ENCODE measurements around the gene ZNF648. TPM values are rescaled to one million over a fixed set of nuclear protein-coding genes. Genes with fewer than 3 reads are reported as not detected.
"Not testable (repeated sequence)": the region's sequence is repeated elsewhere in the genome, so short reads cannot be mapped to it uniquely, and the experiment has no call there.

The ZNF648 gene
- polyA plus RNA-seq (2012; ENCODE audit: missing spikeins) = not detected

GRCh38 chr1:182061594-182061993 lies at the start of gene ZNF648:
Gene ZNF648 (minus strand): TSS chr1:182061712. CDS start chr1:182058010, 3,702 bp downstream.
- TF ChIP-seq POLR2A (IDR thresholded peaks at IDR 0.05; ENCODE audit: low read depth, low read length) (no peak), TAF1 (IDR thresholded peaks at IDR 0.05; ENCODE audit: borderline replicate concordance, low read depth, low read length) (no peak), POLR2AphosphoS5 (IDR thresholded peaks at IDR 0.05; ENCODE audit: low read depth, low read length) (no peak)
- DNase-seq (ENCODE audit: insufficient read length) (no peak), FAIRE-seq (no peak)

DNA sequence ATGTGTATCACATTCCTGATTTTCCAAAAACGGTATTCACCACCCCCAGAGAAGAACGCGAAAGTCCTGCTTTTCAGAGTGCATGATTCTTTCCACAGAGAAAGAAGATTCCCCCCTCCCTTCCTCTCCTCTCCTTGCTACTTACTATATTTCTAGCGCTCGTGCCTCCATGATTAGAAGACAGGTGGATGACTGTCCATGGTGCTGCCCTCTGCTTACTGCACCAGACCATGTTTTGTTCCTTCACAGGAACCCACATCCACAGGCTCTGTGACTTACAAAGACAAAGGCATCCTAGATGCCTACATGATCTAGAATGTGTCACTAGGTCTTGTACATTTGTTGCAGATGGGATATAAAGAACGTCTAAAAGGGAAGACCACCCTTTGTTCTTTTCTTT lies 49.1 kb upstream of the ZNF648 start:
- DNase-seq (ENCODE audit: insufficient read length) = no peak
- no peak for FAIRE-seq
- TF ChIP-seq POLR2AphosphoS5 (IDR thresholded peaks at IDR 0.05; ENCODE audit: low read depth, low read length) = no peak

DNA sequence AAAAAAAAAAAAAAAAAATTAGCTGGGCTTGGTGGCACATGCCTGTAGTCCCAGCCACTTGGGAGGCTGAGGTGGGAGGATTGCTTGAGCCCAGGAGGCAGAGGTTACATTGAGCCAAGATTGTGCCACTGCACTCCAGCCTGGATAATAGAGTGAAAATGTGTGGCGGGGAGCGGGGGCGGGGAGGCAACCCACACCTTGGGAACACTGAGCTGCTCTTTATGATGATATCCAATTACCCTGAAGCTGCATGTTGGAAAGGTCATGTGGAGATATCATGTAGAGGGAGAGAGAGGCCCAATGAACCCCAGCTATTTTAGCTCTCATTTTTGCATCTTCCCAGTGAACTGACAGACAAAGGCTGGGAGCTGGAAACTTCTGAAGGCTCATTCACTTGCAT lies 48.3 kb upstream of the ZNF648 start:
- TF ChIP-seq POLR2AphosphoS5 (IDR thresholded peaks at IDR 0.05; ENCODE audit: low read depth, low read length) (no peak), POLR2A (IDR thresholded peaks at IDR 0.05; ENCODE audit: low read depth, low read length) (no peak), TAF1 (IDR thresholded peaks at IDR 0.05; ENCODE audit: borderline replicate concordance, low read depth, low read length) (no peak)
- FAIRE-seq (no peak), DNase-seq (ENCODE audit: insufficient read length) (no peak)

DNA sequence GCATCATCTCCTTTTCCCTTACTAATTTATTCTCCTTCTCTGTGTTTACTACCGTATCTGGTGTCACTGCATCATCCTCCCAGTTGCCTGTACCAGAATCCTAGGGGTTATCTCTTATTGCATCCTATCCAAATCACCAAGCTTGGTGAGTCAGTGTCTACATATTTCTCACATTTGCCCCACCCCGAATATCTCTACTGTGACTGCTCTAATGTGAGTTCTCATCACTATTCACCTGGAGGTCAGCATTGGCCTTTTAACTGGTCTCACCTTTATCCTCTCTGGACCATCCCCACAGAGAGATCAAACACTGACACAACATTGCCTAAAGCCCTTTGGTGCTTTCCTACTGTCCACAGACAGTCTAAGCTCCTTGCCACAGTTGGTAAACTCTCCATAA lies 45.7 kb upstream of the ZNF648 start:
- no peak for DNase-seq (ENCODE audit: insufficient read length)
- FAIRE-seq = no peak
- TF ChIP-seq POLR2AphosphoS5 (IDR thresholded peaks at IDR 0.05; ENCODE audit: low read depth, low read length) (no peak), POLR2A (IDR thresholded peaks at IDR 0.05; ENCODE audit: low read depth, low read length) (no peak), TAF1 (IDR thresholded peaks at IDR 0.05; ENCODE audit: borderline replicate concordance, low read depth, low read length) (no peak)

DNA sequence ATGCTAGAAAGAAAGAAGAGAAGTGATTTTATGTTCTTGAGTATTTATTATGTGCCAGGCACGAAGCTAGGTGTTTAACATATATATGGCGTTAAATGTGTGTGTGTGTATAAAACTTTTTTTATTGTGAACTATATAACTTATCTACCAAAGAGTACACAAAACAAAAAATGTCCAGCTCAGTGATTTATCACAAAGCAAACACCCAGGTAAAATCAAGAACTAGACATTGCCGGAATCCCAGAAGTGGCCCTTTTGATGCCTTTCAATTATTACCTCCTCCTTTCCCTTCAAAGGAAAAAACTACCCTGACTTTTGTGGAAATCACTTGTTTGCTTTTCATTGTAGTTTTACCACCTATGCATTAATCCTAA lies 40.5 kb upstream of the ZNF648 start:
- DNase-seq (ENCODE audit: insufficient read length) (no peak), FAIRE-seq (no peak)
- TF ChIP-seq TAF1 (IDR thresholded peaks at IDR 0.05; ENCODE audit: borderline replicate concordance, low read depth, low read length) (no peak), POLR2A (IDR thresholded peaks at IDR 0.05; ENCODE audit: low read depth, low read length) (no peak), POLR2AphosphoS5 (IDR thresholded peaks at IDR 0.05; ENCODE audit: low read depth, low read length) (no peak)

DNA sequence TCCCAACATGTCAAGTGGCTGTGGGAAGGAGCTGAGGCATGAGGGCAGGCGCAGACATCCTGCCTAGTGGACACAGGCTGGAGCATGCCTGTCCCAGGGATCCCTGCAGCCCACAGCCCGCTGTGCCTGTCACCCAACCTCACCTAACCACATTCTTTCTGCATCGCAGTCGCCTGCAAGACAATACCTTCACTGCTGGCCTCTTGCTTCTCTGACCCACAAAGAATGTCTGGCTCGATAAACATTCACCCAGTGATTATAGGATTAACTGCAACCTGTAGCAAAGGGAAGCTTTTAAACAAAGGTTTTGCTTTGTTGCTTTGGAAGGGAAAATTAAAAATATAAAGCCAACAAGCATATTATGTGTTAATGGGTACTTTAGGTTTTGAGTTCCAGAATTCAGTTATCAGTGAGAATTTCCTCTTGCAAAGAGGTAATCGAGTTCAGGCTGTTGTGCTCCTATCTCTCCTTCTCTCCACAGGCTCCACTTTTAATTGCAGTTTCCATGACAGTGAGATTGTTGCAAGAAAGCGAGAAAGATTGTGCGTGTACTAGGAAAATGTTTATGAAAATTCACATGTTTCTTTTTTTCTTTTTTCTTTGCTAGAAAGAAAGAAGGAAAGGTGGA lies 40.0 kb upstream of the ZNF648 start:
- FAIRE-seq (no peak), DNase-seq (ENCODE audit: insufficient read length) (no peak)
- TF ChIP-seq POLR2A (IDR thresholded peaks at IDR 0.05; ENCODE audit: low read depth, low read length) (no peak), TAF1 (IDR thresholded peaks at IDR 0.05; ENCODE audit: borderline replicate concordance, low read depth, low read length) (no peak), POLR2AphosphoS5 (IDR thresholded peaks at IDR 0.05; ENCODE audit: low read depth, low read length) (no peak)

DNA sequence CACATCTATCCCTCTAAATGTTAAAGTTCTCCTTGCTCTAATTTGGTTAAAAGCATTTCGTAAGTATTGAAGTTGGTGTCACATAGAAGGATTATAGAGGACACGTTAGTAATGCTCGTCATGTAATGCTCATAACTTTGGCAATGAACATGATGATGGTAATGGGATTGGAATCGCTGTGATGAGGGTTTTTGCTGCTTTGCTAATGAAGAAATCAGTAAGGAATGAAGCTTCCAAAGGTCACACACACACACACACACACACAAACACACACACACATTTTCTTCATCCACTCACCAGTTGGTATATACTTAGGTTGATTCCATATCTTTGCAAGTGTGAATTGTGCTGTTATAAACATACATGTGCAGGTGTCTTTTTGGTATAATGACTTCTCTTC lies 36.8 kb upstream of the ZNF648 start:
- DNase-seq (ENCODE audit: insufficient read length) (no peak), FAIRE-seq (peak; percentile 51)
- TF ChIP-seq POLR2AphosphoS5 (IDR thresholded peaks at IDR 0.05; ENCODE audit: low read depth, low read length) = no peak
- no peak for TF ChIP-seq TAF1 (IDR thresholded peaks at IDR 0.05; ENCODE audit: borderline replicate concordance, low read depth, low read length)

- FAIRE-seq = no peak
These were observed 34.4 kb upstream of the ZNF648 start for GRCh38 chr1:182095946-182096345.

GRCh38 chr1:182094514-182095005 lies 33.0 kb upstream of the ZNF648 start:
- not testable (repeated sequence) for DNase-seq (ENCODE audit: insufficient read length); FAIRE-seq

More at GRCh38 chr1:182095946-182096345, 34.4 kb upstream of the ZNF648 start:
- no peak for DNase-seq (ENCODE audit: insufficient read length)
- no peak for TF ChIP-seq POLR2A (IDR thresholded peaks at IDR 0.05; ENCODE audit: low read depth, low read length)

DNA sequence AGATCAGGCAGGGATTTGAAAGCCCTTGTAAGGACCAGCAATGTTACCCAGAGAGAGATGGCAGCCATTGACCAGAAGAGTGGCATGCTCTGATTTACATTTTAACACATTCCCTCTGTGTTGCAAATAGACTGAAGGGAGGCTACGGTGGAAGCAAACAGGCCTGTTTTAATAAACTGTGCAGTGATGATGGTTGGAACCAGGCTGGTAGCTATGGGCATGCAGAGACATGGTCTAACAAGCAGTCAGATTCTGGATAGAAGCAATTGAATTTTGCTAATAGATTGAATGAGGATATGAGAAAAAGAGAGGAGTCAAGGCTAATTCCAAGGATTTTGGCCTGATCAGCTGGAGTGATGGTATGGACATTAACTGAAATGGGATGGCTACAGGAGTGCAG lies 32.3 kb upstream of the ZNF648 start:
- FAIRE-seq = no peak
- no peak for DNase-seq (ENCODE audit: insufficient read length)
- TF ChIP-seq POLR2A (IDR thresholded peaks at IDR 0.05; ENCODE audit: low read depth, low read length) = no peak
- TF ChIP-seq TAF1 (IDR thresholded peaks at IDR 0.05; ENCODE audit: borderline replicate concordance, low read depth, low read length) = no peak
- TF ChIP-seq POLR2AphosphoS5 (IDR thresholded peaks at IDR 0.05; ENCODE audit: low read depth, low read length) = no peak

DNA sequence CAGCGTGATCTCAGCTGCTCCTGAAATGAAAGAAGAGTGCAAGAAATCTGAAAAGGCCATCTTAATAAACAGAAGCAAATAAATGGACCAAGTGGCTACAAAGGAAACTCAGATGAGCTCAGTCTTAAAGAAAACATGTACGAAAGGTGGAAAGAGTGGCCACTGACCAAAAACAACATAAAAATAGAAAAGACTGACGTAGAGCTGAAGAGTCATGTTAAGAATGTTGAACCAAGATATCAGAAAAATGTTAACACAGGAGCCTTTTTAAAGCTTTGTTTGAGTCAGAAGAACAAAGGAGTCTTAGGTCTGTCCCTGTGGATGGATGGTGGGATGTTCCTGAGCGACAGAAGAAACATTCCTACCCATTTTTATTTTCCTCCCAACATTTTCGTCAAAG lies 30.8 kb upstream of the ZNF648 start:
- no peak for FAIRE-seq
- no peak for DNase-seq (ENCODE audit: insufficient read length)
- TF ChIP-seq POLR2AphosphoS5 (IDR thresholded peaks at IDR 0.05; ENCODE audit: low read depth, low read length) (no peak), POLR2A (IDR thresholded peaks at IDR 0.05; ENCODE audit: low read depth, low read length) (no peak), TAF1 (IDR thresholded peaks at IDR 0.05; ENCODE audit: borderline replicate concordance, low read depth, low read length) (no peak)

GRCh38 chr1:182091083-182091482 lies 29.6 kb upstream of the ZNF648 start:
- TF ChIP-seq POLR2AphosphoS5 (IDR thresholded peaks at IDR 0.05; ENCODE audit: low read depth, low read length) (no peak), TAF1 (IDR thresholded peaks at IDR 0.05; ENCODE audit: borderline replicate concordance, low read depth, low read length) (no peak), POLR2A (IDR thresholded peaks at IDR 0.05; ENCODE audit: low read depth, low read length) (no peak)
- FAIRE-seq (no peak), DNase-seq (ENCODE audit: insufficient read length) (no peak)

- no peak for FAIRE-seq
- TF ChIP-seq TAF1 (IDR thresholded peaks at IDR 0.05; ENCODE audit: borderline replicate concordance, low read depth, low read length) (no peak), POLR2AphosphoS5 (IDR thresholded peaks at IDR 0.05; ENCODE audit: low read depth, low read length) (no peak), POLR2A (IDR thresholded peaks at IDR 0.05; ENCODE audit: low read depth, low read length) (no peak)
These were observed 26.3 kb upstream of the ZNF648 start for GRCh38 chr1:182087719-182088350.

More at GRCh38 chr1:182087719-182088350, 26.3 kb upstream of the ZNF648 start:
- DNase-seq (ENCODE audit: insufficient read length) = no peak

All from GM12892 (cell line).